GM23338 (cell line): ENCODE data around the gene OR1J2.

ENCODE experiments used
- EZH2 ChIP-seq: fragments of 200-600 bp; sonication (generic); IDR thresholded peaks from one replicate; pipeline ENCODE4 v1.8.0; 2017; ENCODE audit warnings: antibody characterized with exemption, mild to moderate bottlenecking, low read depth; ENCODE audit not compliant: unreplicated experiment
- EZH2phosphoT487 ChIP-seq: fragments of 200-600 bp; sonication (generic); IDR thresholded peaks from one replicate; pipeline ENCODE4 v1.8.1; 2018; ENCODE audit warnings: antibody characterized with exemption; ENCODE audit not compliant: unreplicated experiment
- NANOG ChIP-seq: IDR thresholded peaks from 2 replicates; pipeline ENCODE4 v1.6.1; 2016; ENCODE audit warnings: antibody characterized with exemption, borderline replicate concordance
- POLR2AphosphoS5 ChIP-seq: IDR thresholded peaks from 2 replicates; pipeline ENCODE4 v1.6.1; 2016; ENCODE audit warnings: antibody characterized with exemption, low read depth
- ZNF114 ChIP-seq: fragments of 250-450 bp; sonication (Bioruptor Pico); IDR thresholded peaks from 2 replicates; pipeline ENCODE4 v1.5.0; 2020; ENCODE audit warnings: mild to moderate bottlenecking, moderate library complexity
- TF ChIP-seq, protein P1 (sequence below), 2 experiments: fragments of 200-600 bp in 1 of 2; sonication (generic) in 1 of 2; conservative IDR thresholded peaks; 2 replicates each; pipeline versions ENCODE4 v1.5.1 to v1.6.1; 2016 to 2017; ENCODE audit warnings: antibody characterized with exemption in 2 of 2, low read depth in 2 of 2, mild to moderate bottlenecking in 2 of 2, moderate library complexity in 1 of 2
- TF ChIP-seq, protein P2 (sequence below): IDR thresholded peaks from one replicate; pipeline ENCODE4 v1.6.1; 2018; ENCODE audit warnings: antibody characterized with exemption; ENCODE audit not compliant: unreplicated experiment

DNA sequence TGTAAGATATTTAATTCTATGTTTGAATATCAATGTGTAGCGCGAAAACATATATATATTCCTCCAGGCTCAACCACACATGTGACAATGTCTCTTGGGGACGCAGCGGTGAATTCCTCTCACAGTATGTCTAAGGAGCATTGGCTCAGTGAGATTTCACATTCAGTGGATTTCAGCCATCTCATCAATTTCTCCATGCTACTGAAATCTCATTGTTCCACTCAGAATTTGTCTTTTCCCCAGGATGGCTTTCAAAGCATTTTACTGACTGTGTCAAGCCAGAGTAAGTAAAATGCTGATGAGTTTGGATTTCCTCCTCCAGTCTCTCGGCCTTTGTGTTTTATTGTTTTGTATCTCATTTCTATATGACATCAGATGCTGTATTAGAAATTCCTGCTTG is 31.5 kb upstream of the OR1J2 start:
- TF ChIP-seq, protein P1, sequence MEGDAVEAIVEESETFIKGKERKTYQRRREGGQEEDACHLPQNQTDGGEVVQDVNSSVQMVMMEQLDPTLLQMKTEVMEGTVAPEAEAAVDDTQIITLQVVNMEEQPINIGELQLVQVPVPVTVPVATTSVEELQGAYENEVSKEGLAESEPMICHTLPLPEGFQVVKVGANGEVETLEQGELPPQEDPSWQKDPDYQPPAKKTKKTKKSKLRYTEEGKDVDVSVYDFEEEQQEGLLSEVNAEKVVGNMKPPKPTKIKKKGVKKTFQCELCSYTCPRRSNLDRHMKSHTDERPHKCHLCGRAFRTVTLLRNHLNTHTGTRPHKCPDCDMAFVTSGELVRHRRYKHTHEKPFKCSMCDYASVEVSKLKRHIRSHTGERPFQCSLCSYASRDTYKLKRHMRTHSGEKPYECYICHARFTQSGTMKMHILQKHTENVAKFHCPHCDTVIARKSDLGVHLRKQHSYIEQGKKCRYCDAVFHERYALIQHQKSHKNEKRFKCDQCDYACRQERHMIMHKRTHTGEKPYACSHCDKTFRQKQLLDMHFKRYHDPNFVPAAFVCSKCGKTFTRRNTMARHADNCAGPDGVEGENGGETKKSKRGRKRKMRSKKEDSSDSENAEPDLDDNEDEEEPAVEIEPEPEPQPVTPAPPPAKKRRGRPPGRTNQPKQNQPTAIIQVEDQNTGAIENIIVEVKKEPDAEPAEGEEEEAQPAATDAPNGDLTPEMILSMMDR (conservative IDR thresholded peaks at IDR 0.05; ENCODE audit: low read depth in 2 of 2), result no peak
- no peak for TF ChIP-seq EZH2phosphoT487
- TF ChIP-seq NANOG, result no peak
- TF ChIP-seq, protein P2, sequence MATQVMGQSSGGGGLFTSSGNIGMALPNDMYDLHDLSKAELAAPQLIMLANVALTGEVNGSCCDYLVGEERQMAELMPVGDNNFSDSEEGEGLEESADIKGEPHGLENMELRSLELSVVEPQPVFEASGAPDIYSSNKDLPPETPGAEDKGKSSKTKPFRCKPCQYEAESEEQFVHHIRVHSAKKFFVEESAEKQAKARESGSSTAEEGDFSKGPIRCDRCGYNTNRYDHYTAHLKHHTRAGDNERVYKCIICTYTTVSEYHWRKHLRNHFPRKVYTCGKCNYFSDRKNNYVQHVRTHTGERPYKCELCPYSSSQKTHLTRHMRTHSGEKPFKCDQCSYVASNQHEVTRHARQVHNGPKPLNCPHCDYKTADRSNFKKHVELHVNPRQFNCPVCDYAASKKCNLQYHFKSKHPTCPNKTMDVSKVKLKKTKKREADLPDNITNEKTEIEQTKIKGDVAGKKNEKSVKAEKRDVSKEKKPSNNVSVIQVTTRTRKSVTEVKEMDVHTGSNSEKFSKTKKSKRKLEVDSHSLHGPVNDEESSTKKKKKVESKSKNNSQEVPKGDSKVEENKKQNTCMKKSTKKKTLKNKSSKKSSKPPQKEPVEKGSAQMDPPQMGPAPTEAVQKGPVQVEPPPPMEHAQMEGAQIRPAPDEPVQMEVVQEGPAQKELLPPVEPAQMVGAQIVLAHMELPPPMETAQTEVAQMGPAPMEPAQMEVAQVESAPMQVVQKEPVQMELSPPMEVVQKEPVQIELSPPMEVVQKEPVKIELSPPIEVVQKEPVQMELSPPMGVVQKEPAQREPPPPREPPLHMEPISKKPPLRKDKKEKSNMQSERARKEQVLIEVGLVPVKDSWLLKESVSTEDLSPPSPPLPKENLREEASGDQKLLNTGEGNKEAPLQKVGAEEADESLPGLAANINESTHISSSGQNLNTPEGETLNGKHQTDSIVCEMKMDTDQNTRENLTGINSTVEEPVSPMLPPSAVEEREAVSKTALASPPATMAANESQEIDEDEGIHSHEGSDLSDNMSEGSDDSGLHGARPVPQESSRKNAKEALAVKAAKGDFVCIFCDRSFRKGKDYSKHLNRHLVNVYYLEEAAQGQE, result no peak
- TF ChIP-seq POLR2AphosphoS5, result no peak
- no peak for TF ChIP-seq EZH2
- no peak for TF ChIP-seq ZNF114 (CRISPR knock-in tag)
